Measurements from ENCODE around the gene ZNF22. TPM values are rescaled to one million over a fixed set of nuclear protein-coding genes. Genes with fewer than 3 reads are reported as not detected.

The ZNF22 gene
- total and polyA plus RNA-seq, 9 donors = 19.4 to 38.0 (median 27.4) TPM

DNA sequence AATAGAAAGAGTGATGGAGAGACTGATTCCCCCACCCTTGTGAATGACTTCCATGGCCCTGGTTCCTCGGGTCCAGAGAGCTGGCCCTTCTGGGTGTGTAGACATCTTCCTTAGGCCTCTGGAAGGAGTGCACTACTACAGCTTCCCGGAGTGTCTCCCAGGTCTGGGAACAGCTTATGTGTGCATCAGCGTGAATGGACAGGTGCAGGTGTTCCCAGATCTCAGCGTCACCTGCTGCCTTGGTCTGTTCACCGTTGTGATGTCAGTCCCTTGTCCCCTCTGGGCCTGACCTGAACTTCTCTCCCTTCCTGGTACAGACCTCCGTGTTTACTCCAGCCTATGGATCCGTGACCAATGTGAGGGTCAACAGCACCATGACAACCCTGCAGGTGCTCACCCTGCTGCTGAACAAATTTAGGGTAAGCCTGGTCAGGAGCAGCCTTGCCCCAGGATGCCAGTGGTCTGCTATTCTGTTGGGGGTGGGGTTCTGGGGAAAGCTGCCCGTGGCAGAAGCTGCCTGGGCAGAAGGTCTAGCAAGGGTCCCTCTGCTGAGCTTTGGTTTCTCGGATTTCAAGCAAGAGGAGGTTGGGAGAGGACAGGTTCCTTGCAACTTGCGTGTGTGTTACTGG is 11.7 kb upstream of the ZNF22 start:
- H3K9me3 ChIP-seq = no peaks in the 10 kb centered on the region
- intact Hi-C loops (cut with DNase I) = no loop called here
- H3K27ac ChIP-seq = no peak overlapping the region
- TF ChIP-seq CTCF (IDR thresholded peaks at IDR 0.05) = no peak
- TF ChIP-seq POLR2A (IDR thresholded peaks at IDR 0.05) = no peak
- peaks cover 49% of the 10 kb centered on the region for H3K4me1 ChIP-seq (ENCODE audit: insufficient read depth)
- no peaks in the 10 kb centered on the region for H3K27me3 ChIP-seq
- no peak overlapping the region for H3K4me3 ChIP-seq
- 96 to 97% (median 97%) methylated on average over 10 of the region's 10 CpGs for WGBS, 3 donors
- no peaks in the 10 kb centered on the region for H3K36me3 ChIP-seq
- DNase-seq = peak in 2 of 5 donors; percentile 14 to 22

- Histone ChIP-seq H3K36me3 (no peaks in the 10 kb centered on the region), H3K4me3 (no peak overlapping the region), H3K27me3 (no peaks in the 10 kb centered on the region), H3K4me1 (ENCODE audit: insufficient read depth) (peaks cover 47% of the 10 kb centered on the region), H3K27ac (no peak overlapping the region), H3K9me3 (no peaks in the 10 kb centered on the region)
- TF ChIP-seq CTCF (IDR thresholded peaks at IDR 0.05) (no peak), POLR2A (IDR thresholded peaks at IDR 0.05) (no peak), EP300 (IDR thresholded peaks at IDR 0.05) (no peak)
- WGBS, 3 donors = 67 to 78% (median 73%) methylated on average over 14 of the region's 14 CpGs
- peak in 4 of 5 donors; percentile 17 to 43 (median 31) for DNase-seq
- intact Hi-C loops (cut with DNase I) = no loop called here
Observed at GRCh38 chr10:44989597-44990301, 11.0 kb upstream of the ZNF22 start.

GRCh38 chr10:44990302-44990655 is 10.4 kb upstream of the ZNF22 start:
- intact Hi-C loops (cut with DNase I) = no loop called here
- Histone ChIP-seq H3K4me3 (no peak overlapping the region), H3K27ac (no peak overlapping the region), H3K36me3 (no peaks in the 10 kb centered on the region), H3K9me3 (no peaks in the 10 kb centered on the region), H3K27me3 (no peaks in the 10 kb centered on the region), H3K4me1 (ENCODE audit: insufficient read depth) (peaks cover 46% of the 10 kb centered on the region)
- TF ChIP-seq POLR2A (IDR thresholded peaks at IDR 0.05) (no peak), CTCF (IDR thresholded peaks at IDR 0.05) (no peak), EP300 (IDR thresholded peaks at IDR 0.05) (no peak)
- WGBS, 3 donors = 39 to 50% (median 48%) methylated on average over 8 of the region's 8 CpGs
- DNase-seq = peak in 4 of 5 donors; percentile 17 to 36 (median 30)

GRCh38 chr10:44990965-44991364 is 9.8 kb upstream of the ZNF22 start:
- Histone ChIP-seq H3K27ac (peak overlapping the region in 1 of 2 donors; percentile 1), H3K9me3 (no peaks in the 10 kb centered on the region), H3K36me3 (no peaks in the 10 kb centered on the region), H3K4me3 (no peak overlapping the region), H3K27me3 (no peaks in the 10 kb centered on the region), H3K4me1 (ENCODE audit: insufficient read depth) (peaks cover 41% of the 10 kb centered on the region)
- DNase-seq = peak in 3 of 5 donors; percentile 12 to 34 (median 23)
- intact Hi-C loops (cut with DNase I) = no loop called here
- WGBS, 3 donors = 96 to 99% (median 97%) methylated on average over 7 of the region's 7 CpGs
- no peak for TF ChIP-seq CTCF (IDR thresholded peaks at IDR 0.05)
